Activated naive CD4-positive, alpha-beta T cell (primary cell): ENCODE results near the gene FNDC7.
"Not testable (repeated sequence)": the region's sequence is repeated elsewhere in the genome, so short reads cannot be mapped to it uniquely, and the experiment has no call there.

Experiments
- DNase-seq, 4 experiments: peaks; one replicate each; lab custom pipeline; 2025; lab: John Stamatoyannopoulos, UW

Gene FNDC7

GRCh38 chr1:108712606-108713150 lies at the start of gene FNDC7:
FNDC7 (plus strand) TSS chr1:108712908; CDS start chr1:108712934, 26 bp downstream.
- no peak for DNase-seq

- DNase-seq = no peak
These were observed 49.6 kb upstream of the FNDC7 start for GRCh38 chr1:108663074-108663473.

- no peak for DNase-seq
These were observed 48.2 kb upstream of the FNDC7 start for GRCh38 chr1:108664481-108664880.

- DNase-seq = no peak
These were observed 47.6 kb upstream of the FNDC7 start for GRCh38 chr1:108665067-108665466.

GRCh38 chr1:108665771-108666170 lies 46.9 kb upstream of the FNDC7 start:
- no peak for DNase-seq

GRCh38 chr1:108667422-108667821 lies 45.3 kb upstream of the FNDC7 start:
- DNase-seq = not testable (repeated sequence)

GRCh38 chr1:108668777-108669176 lies 43.9 kb upstream of the FNDC7 start:
- no peak for DNase-seq

GRCh38 chr1:108669679-108670078 lies 43.0 kb upstream of the FNDC7 start:
- no peak for DNase-seq

- DNase-seq = no peak
These were observed 42.5 kb upstream of the FNDC7 start for GRCh38 chr1:108670131-108670773.

- no peak for DNase-seq
These were observed 41.6 kb upstream of the FNDC7 start for GRCh38 chr1:108671143-108671542.

- DNase-seq = no peak
These were observed 34.0 kb upstream of the FNDC7 start for GRCh38 chr1:108678706-108679105.

- DNase-seq = no peak
These were observed 33.0 kb upstream of the FNDC7 start for GRCh38 chr1:108679586-108680213.

- not testable (repeated sequence) for DNase-seq
These were observed 31.0 kb upstream of the FNDC7 start for GRCh38 chr1:108681701-108682100.

GRCh38 chr1:108685529-108685928 lies 27.2 kb upstream of the FNDC7 start:
- no peak for DNase-seq

GRCh38 chr1:108686614-108687313 lies 25.9 kb upstream of the FNDC7 start:
- no peak for DNase-seq

GRCh38 chr1:108691128-108691941 lies 21.4 kb upstream of the FNDC7 start:
- DNase-seq = no peak

- peak; percentile 78 to 93 (median 85) for DNase-seq
These were observed 20.6 kb upstream of the FNDC7 start, which contains the start of gene PRPF38B for GRCh38 chr1:108691942-108692723. PRPF38B (plus strand) TSS chr1:108692310; CDS start chr1:108692592, 282 bp downstream.

- DNase-seq = peak; percentile 16 to 72 (median 54)
These were observed 19.7 kb upstream of the FNDC7 start for GRCh38 chr1:108692724-108693655.

GRCh38 chr1:108695535-108695934 lies 17.2 kb upstream of the FNDC7 start:
- DNase-seq = no peak
